HepG2 (cell line): Measurements from ENCODE around the gene SIMC1. TPM values are rescaled to one million over a fixed set of nuclear protein-coding genes. Genes with fewer than 3 reads are reported as not detected.

Experiments
- BHLHE40 ChIP-seq: IDR thresholded peaks from 2 replicates; pipeline ENCODE4 v1.6.1; 2011; ENCODE audit warnings: low read length, improper control_type of control experiment
- CENPT ChIP-seq: sonication (generic); formaldehyde crosslinking; IDR thresholded peaks from 2 replicates; pipeline ENCODE4 v1.8.0; 2022; ENCODE audit warnings: low read depth, mild to moderate bottlenecking, moderate library complexity, missing genetic modification reagents
- CHD2 ChIP-seq: IDR thresholded peaks from 2 replicates; pipeline ENCODE4 v1.6.1; 2011; ENCODE audit warnings: low read depth, low read length, improper control_type of control experiment
- ELF3 ChIP-seq: IDR thresholded peaks from 2 replicates; pipeline ENCODE4 v1.6.1; 2016; ENCODE audit warnings: missing genetic modification reagents, missing compliant biosample characterization
- GABPA ChIP-seq, 2 experiments: IDR thresholded peaks; 2 replicates each; pipeline ENCODE4 v1.6.1; 2011 to 2016; ENCODE audit warnings: low read depth in 2 of 2, low read length in 1 of 2, missing biosample characterization in 1 of 2, missing genetic modification characterization in 1 of 2
- GTF2F1 ChIP-seq: fragments of 150-350 bp; IDR thresholded peaks from 2 replicates; pipeline ENCODE4 v1.6.1; 2014; ENCODE audit warnings: low read length
- HHEX ChIP-seq: IDR thresholded peaks from 2 replicates; pipeline ENCODE4 v1.6.1; 2016; ENCODE audit warnings: control low read depth
- RFX1 ChIP-seq: fragments of 450-650 bp; IDR thresholded peaks from 2 replicates; pipeline ENCODE4 v1.6.1; 2017
- SMAD1 ChIP-seq: sonication (generic); formaldehyde crosslinking; IDR thresholded peaks from 2 replicates; pipeline ENCODE4 v1.4.0; 2020; ENCODE audit warnings: missing genetic modification reagents, low read depth, mild to moderate bottlenecking, borderline replicate concordance
- TBX2 ChIP-seq: sonication (generic); formaldehyde crosslinking; IDR thresholded peaks from 2 replicates; pipeline ENCODE4 v1.5.0; 2020; ENCODE audit warnings: missing genetic modification reagents, mild to moderate bottlenecking, borderline replicate concordance
- TCF7 ChIP-seq: sonication (generic); IDR thresholded peaks from 2 replicates; pipeline ENCODE4 v1.6.1; 2016; ENCODE audit warnings: antibody characterized with exemption, low read depth
- XBP1 ChIP-seq: sonication (generic); formaldehyde crosslinking; IDR thresholded peaks from 2 replicates; pipeline ENCODE4 v1.5.0; 2020; ENCODE audit warnings: missing genetic modification reagents
- ZKSCAN5 ChIP-seq: sonication (generic); formaldehyde crosslinking; IDR thresholded peaks from 2 replicates; pipeline ENCODE4 v1.5.1; 2020; ENCODE audit warnings: mild to moderate bottlenecking, missing genetic modification reagents
- ZKSCAN8 ChIP-seq: IDR thresholded peaks from 2 replicates; pipeline ENCODE4 v1.6.1; 2016; ENCODE audit warnings: borderline replicate concordance, missing genetic modification reagents, missing compliant biosample characterization
- ZNF12 ChIP-seq: sonication (generic); formaldehyde crosslinking; IDR thresholded peaks from 2 replicates; pipeline ENCODE4 v1.5.0; 2020; ENCODE audit warnings: missing genetic modification reagents
- ZNF180 ChIP-seq: sonication (generic); formaldehyde crosslinking; IDR thresholded peaks from 2 replicates; pipeline ENCODE4 v1.4.0; 2020; ENCODE audit warnings: low read depth, missing genetic modification reagents, borderline replicate concordance
- ZNF24 ChIP-seq: fragments of 450-650 bp; IDR thresholded peaks from 2 replicates; pipeline ENCODE4 v1.6.1; 2017; ENCODE audit warnings: antibody characterized with exemption, mild to moderate bottlenecking
- ZNF292 ChIP-seq: sonication (generic); formaldehyde crosslinking; IDR thresholded peaks from 2 replicates; pipeline ENCODE4 v1.8.1; 2022; ENCODE audit warnings: mild to moderate bottlenecking, low read depth, missing genetic modification reagents, borderline replicate concordance
- ZNF773 ChIP-seq: sonication (generic); formaldehyde crosslinking; IDR thresholded peaks from 2 replicates; pipeline ENCODE4 v1.4.0; 2020; ENCODE audit warnings: missing genetic modification reagents, borderline replicate concordance
- polyA plus RNA-seq, 8 experiments: library from polyadenylated mRNA; depleted of rRNA in 3 of 8; stranded (reverse) in 7 of 8; unstranded in 1 of 8; fragments of >200 nt; fragmentation: Illumina TruSeq in 4 of 8; extraction: Trizol in 4 of 8; gene quantifications; 2 replicates each; pipeline versions ENCODE4 v1.2.1 to v1.2.3, GENCODE V29; 2011 to 2016; ENCODE audit warnings: low read depth in 4 of 8, missing spikeins in 1 of 8, mixed read lengths in 1 of 8; ENCODE audit not compliant: insufficient read depth in 1 of 8
- total RNA-seq, 5 experiments: library from RNA; depleted of rRNA; stranded (reverse); fragments of >200 nt; fragmentation: Illumina TruSeq; extraction: Trizol; gene quantifications; 2 replicates each; pipeline ENCODE4 v1.2.3, GENCODE V29; 2016; ENCODE audit warnings: low read depth in 1 of 5
- TF ChIP-seq, protein P1 (sequence below), 2 experiments: IDR thresholded peaks; 2 replicates each; pipeline ENCODE4 v1.6.1; 2011 to 2012; ENCODE audit warnings: low read length in 2 of 2, borderline replicate concordance in 1 of 2, low read depth in 1 of 2, mild to moderate bottlenecking in 1 of 2, moderate library complexity in 1 of 2
- TF ChIP-seq, protein P2 (sequence below): sonication (generic); formaldehyde crosslinking; IDR thresholded peaks from 2 replicates; pipeline ENCODE4 v1.8.0; 2022; ENCODE audit warnings: mild to moderate bottlenecking, missing genetic modification reagents, moderate library complexity
- TF ChIP-seq, protein P3 (sequence below): IDR thresholded peaks from 2 replicates; pipeline ENCODE4 v1.6.1; 2016; ENCODE audit warnings: missing genetic modification reagents, missing compliant biosample characterization
- TF ChIP-seq, protein P4 (sequence below): sonication (generic); formaldehyde crosslinking; conservative IDR thresholded peaks from 2 replicates; pipeline ENCODE4 v1.4.0; 2020; ENCODE audit warnings: missing genetic modification reagents

SIMC1 gene
- total and polyA plus RNA-seq, 2 of the 13 experiments (the other 11 are each of a cell fraction or from before 2014, with no cell fraction given) = 5.4 to 6.8 TPM

DNA sequence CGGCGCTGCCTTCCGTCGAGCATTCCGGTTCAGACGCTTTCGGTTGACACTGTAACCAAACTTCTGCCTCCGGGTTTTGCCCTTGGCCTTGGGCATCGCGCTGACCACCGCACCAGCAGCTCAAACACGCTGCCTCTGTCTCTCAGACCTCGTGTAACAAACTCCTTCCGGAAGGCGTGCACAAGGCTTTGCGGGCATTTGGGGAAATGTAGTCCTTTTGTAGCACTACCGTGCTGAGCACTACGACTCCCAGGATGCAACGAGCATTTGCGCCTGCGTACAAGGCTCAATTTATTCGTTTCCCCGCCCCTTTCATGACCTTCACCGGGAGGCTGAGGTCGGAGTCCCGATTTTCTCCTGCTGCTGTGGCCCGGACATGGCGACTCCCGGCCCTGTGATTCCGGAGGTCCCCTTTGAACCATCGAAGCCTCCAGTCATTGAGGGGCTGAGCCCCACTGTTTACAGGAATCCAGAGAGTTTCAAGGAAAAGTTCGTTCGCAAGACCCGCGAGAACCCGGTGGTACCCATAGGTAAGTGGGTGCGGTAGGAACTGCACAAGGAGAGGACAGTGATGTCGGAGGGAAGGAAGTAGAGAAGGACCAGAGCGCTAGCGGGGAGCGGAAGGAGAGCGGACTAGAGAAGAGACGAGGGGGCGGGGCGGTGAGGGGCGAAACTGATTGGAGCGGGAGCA lies 150.4 kb downstream of the SIMC1 start, which contains the start of the genes HIGD2A and NOP16 (continued):
- TF ChIP-seq, protein P1, sequence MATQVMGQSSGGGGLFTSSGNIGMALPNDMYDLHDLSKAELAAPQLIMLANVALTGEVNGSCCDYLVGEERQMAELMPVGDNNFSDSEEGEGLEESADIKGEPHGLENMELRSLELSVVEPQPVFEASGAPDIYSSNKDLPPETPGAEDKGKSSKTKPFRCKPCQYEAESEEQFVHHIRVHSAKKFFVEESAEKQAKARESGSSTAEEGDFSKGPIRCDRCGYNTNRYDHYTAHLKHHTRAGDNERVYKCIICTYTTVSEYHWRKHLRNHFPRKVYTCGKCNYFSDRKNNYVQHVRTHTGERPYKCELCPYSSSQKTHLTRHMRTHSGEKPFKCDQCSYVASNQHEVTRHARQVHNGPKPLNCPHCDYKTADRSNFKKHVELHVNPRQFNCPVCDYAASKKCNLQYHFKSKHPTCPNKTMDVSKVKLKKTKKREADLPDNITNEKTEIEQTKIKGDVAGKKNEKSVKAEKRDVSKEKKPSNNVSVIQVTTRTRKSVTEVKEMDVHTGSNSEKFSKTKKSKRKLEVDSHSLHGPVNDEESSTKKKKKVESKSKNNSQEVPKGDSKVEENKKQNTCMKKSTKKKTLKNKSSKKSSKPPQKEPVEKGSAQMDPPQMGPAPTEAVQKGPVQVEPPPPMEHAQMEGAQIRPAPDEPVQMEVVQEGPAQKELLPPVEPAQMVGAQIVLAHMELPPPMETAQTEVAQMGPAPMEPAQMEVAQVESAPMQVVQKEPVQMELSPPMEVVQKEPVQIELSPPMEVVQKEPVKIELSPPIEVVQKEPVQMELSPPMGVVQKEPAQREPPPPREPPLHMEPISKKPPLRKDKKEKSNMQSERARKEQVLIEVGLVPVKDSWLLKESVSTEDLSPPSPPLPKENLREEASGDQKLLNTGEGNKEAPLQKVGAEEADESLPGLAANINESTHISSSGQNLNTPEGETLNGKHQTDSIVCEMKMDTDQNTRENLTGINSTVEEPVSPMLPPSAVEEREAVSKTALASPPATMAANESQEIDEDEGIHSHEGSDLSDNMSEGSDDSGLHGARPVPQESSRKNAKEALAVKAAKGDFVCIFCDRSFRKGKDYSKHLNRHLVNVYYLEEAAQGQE (IDR thresholded peaks at IDR 0.05; ENCODE audit: borderline replicate concordance in 1 of 2, low read depth in 1 of 2, low read length in 2 of 2) = peak in 1 of 2 experiments; percentile 50; a peak in 1 of 4 replicates
- TF ChIP-seq GTF2F1 (peak; percentile 70; the same call in 1 of the 2 replicates), BHLHE40 (no peak), SMAD1 (CRISPR knock-in tag) (peak; percentile 76; the same call in 1 of the 2 replicates), XBP1 (CRISPR knock-in tag) (no peak), ZNF12 (CRISPR knock-in tag) (no peak; the same call in 1 of the 2 replicates), CENPT (no peak; the same call in 1 of the 2 replicates), TCF7 (no peak), ZNF773 (CRISPR knock-in tag) (0 out of 2 replicates have a peak, but pooled peaks have one; percentile 29), TBX2 (peak; percentile 56; the same call in 1 of the 2 replicates), GABPA (IDR thresholded peaks at IDR 0.05; ENCODE audit: low read depth, low read length) (peak; percentile 88), GABPA (CRISPR knock-in tag; IDR thresholded peaks at IDR 0.05; ENCODE audit: low read depth) (peak; percentile 93), ZNF24 (0 out of 2 replicates have a peak, but pooled peaks have one; percentile 39), ELF3 (CRISPR knock-in tag) (peak; percentile 21; the same call in 1 of the 2 replicates), ZNF292 (CRISPR knock-in tag) (no peak), CHD2 (peak; percentile 95), RFX1 (no peak), ZKSCAN8 (CRISPR knock-in tag) (peak; percentile 65), ZNF180 (CRISPR knock-in tag) (no peak), HHEX (CRISPR knock-in tag) (no peak), ZKSCAN5 (CRISPR knock-in tag) (no peak)
- TF ChIP-seq, protein P2, sequence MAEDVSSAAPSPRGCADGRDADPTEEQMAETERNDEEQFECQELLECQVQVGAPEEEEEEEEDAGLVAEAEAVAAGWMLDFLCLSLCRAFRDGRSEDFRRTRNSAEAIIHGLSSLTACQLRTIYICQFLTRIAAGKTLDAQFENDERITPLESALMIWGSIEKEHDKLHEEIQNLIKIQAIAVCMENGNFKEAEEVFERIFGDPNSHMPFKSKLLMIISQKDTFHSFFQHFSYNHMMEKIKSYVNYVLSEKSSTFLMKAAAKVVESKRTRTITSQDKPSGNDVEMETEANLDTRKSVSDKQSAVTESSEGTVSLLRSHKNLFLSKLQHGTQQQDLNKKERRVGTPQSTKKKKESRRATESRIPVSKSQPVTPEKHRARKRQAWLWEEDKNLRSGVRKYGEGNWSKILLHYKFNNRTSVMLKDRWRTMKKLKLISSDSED = no peak
- TF ChIP-seq, protein P3, sequence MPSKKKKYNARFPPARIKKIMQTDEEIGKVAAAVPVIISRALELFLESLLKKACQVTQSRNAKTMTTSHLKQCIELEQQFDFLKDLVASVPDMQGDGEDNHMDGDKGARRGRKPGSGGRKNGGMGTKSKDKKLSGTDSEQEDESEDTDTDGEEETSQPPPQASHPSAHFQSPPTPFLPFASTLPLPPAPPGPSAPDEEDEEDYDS = peak; percentile 94
- TF ChIP-seq, protein P4, sequence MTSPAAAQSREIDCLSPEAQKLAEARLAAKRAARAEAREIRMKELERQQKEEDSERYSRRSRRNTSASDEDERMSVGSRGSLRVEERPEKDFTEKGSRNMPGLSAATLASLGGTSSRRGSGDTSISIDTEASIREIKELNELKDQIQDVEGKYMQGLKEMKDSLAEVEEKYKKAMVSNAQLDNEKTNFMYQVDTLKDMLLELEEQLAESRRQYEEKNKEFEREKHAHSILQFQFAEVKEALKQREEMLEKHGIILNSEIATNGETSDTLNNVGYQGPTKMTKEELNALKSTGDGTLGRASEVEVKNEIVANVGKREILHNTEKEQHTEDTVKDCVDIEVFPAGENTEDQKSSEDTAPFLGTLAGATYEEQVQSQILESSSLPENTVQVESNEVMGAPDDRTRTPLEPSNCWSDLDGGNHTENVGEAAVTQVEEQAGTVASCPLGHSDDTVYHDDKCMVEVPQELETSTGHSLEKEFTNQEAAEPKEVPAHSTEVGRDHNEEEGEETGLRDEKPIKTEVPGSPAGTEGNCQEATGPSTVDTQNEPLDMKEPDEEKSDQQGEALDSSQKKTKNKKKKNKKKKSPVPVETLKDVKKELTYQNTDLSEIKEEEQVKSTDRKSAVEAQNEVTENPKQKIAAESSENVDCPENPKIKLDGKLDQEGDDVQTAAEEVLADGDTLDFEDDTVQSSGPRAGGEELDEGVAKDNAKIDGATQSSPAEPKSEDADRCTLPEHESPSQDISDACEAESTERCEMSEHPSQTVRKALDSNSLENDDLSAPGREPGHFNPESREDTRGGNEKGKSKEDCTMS (CRISPR knock-in tag) = no peak
